Stimulated activated CD8-positive, alpha-beta memory T cell treated with anti-CD3 and anti-CD28 coated beads, Interleukin-4, amount 100 ng/mL, for 24 hours (primary cell): ENCODE measurements around the gene UBALD1.
"Not testable (repeated sequence)": the region's sequence is repeated elsewhere in the genome, so short reads cannot be mapped to it uniquely, and the experiment has no call there.

ENCODE experiments used
- DNase-seq: peaks from one replicate; pipeline ENCODE4 v3.0.0-alpha.2; 2020; ENCODE audit warnings: low read depth

The UBALD1 gene

DNA sequence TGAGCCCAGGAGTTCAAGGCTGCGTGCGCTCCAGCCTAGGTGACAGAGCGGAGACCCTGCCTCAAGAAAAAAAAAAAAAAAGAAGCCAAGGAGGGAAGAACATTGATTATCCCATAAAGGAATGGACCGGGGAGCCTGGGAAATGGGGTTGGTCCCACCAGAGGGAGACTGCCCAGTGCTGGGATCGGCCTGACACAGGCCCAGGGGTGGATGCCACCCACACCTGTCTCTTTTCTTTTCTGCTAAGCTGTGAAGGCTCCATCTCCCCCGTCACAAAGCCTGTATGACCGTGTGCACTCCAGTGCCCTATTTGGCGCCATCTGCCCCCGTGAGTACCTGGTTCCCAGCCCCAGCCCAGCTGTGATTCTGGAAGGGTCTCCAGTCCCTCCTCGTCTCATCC lies 15.7 kb downstream of the UBALD1 start:
- DNase-seq, result no peak

DNA sequence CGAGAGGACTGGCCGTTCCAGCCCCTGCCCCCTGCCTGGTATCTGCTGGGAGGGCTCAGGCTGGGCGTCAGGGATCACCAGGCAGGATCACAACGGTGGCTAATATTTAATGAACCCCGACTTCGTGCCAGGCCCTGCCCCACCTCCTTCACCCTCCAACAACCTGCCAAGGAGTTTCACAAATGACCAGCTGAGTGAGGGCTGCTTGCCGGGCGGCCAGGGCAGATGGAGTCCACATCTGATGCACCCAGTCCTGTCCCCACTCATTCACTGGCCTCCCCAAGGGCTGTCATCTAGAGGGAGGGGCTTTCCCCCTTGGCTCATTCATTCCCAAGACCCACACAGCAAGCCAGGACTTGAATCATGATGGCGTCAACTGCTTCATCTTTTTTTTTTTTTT lies 17.5 kb downstream of the UBALD1 start:
- DNase-seq, result no peak

GRCh38 chr16:4594433-4595410 lies 20.0 kb downstream of the UBALD1 start:
- DNase-seq, result no peak

- DNase-seq, result no peak
Observed at GRCh38 chr16:4593086-4593485, 21.6 kb downstream of the UBALD1 start.

- DNase-seq, result no peak
Observed at GRCh38 chr16:4591706-4592470, 22.8 kb downstream of the UBALD1 start.

DNA sequence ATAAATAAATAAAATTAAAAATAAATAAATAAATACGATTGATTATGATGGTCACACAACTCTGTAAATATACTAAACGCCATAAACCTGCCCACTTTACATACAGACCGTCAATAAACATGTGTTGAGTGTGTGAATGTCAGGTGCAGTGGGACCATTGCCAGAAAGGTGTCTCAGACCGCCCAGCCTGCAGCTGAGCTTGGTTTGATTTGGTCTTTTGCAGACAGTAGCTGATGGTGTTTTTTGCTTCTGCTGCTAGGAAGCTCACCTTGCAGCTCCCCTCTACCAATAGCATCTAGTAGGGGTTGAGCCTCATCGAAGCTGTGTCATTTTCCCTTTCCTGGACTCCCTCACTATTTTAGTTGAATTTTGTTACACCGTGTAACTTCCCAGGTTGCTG lies 23.5 kb downstream of the UBALD1 start:
- DNase-seq, result no peak

DNA sequence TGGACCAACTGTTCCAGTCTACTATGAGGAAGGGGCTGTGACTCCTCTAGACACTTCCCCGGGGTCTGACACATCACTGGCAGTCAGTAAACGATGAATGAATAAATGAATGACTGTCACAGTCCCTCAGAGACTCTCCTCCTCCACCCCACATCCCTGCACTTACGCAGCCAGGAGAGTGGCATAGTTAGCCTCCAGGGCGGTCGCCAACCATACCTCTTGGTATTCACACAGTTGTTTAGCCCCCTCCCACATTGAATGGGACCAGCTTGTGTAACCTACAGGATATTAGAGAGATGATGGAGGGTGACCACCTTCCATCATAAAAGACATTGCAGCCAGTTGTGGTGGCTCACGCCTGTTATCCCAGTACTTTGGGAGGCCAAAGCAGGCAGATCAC lies 25.7 kb downstream of the UBALD1 start:
- DNase-seq, result no peak

- DNase-seq, result no peak
Observed at GRCh38 chr16:4588386-4588785, 26.3 kb downstream of the UBALD1 start.

GRCh38 chr16:4586291-4586690 lies 28.4 kb downstream of the UBALD1 start:
- no peak for DNase-seq

GRCh38 chr16:4583906-4584305 lies 30.8 kb downstream of the UBALD1 start:
- DNase-seq, result no peak

DNA sequence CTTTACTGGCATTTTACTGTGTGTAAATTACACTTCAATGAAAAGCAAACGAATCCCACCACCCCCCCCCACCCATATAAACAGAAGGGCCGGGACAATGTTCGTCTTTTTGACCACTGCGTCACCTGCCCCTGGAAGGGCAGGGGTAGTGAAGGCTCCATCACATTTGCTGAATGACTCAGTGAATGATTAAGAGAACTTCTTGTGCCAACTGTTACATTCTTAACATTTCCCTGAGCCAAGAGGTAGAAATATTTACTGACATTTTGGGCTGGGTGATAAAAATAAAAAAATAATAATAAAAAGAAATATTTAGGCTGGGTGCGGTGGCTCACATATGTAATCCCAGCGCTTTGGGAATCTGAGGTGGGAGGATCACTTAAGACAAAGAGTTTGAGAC lies 34.4 kb downstream of the UBALD1 start:
- no peak for DNase-seq

DNA sequence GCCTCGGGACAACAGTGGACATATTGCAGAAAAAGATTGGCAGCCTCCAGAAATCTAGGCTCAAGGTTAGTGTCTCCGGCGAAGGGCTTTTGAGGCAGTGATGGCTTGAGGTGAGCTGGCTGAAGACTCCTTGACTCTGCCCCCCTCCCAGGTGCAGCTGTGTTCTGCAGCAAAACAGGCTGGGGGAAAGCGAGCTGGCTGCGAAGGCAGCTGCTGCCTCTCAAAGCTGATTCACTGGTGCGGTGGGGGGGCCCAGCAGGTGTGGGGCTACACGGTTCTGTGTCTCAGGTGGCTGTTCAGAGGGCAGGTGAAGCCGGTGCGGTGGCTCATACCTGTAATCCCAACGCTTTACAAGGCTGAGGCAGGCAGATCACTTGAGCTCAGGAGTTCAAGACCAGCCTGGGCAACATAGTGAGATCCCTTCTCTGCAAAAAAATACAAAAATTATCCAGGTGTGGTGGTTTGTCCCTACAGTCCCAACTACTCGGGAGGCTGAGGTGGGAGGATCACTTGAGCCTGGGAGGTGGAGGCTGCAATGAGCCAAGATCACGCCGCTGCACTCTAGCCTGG lies 35.6 kb downstream of the UBALD1 start:
- DNase-seq, result no peak

DNA sequence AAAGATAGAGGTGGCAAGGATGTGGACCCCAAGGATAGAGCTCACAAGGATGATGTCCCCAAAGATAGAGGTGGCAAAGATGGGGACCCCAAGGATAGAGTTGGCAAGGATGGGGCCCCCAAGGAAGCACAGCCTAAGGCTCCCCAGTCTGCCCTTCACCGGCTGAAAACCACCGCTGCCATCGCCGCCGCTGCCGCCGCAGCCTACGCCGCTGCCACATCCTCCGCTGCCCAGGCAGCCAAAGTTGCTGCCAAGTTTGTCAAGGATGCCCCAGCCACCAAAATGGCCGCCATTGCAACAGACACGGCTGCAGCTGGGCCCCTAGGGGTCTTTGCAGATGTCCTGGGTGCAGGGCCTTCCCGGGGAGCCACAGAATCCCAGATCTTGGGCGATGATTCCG lies 38.7 kb downstream of the UBALD1 start:
- DNase-seq, result no peak

DNA sequence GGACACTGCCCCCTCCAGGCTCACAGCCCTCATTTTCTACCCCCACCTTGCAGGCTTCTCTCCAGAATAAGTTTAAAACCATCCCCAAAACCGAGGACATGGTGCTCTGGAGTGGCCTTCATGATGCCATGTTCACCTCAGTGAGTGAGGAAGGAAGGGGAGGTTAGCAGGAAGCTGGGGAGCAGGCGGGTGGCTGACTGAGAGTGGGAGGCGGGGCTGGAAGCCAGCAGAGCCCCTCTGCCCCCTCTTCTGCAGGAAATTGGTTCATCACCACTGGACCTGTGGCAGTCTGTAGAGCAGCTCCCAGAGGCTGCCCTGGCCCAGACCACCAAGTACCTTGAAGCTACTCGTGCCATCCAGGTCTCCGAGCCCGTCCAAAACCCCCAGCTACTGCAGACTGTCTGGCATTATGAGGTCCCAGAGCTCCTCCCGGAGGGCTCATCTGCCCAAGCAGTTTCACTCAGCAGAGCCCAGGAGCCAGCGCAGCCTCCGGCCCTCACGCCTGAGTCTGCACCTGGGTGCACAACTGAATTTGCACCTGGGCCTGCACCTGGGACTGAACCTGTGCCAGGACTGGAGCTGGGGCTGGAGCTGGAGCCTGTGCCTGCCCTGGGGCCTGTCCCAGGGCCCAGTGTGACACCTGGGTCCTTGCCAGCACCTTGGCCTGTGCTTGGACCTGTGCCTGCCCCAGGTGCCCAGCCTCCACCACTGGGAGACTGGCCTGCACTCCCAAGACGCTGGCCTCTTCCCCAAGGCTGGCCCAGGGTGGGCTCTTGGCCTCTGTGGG lies 39.6 kb downstream of the UBALD1 start:
- no peak for DNase-seq

DNA sequence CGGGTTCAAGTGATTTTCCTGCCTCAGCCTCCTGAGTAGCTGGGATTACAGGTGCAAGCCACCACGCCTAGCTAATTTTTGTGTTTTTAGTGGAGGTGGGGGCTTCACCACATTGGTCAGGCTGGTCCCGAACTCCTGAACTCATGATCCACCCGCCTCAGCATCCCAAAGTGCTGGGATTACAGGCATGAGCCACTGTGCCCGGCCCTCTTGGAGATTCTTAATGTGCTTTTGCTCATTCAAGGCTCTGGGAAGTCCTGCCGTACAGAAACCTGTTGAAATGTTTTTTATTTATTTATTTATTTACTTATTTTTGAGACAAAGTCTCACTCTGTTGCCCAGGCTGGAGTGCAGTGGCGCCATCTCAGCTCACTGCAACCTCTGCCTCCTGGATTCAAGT lies 40.8 kb downstream of the UBALD1 start:
- DNase-seq, result not testable (repeated sequence)

- DNase-seq, result no peak
Observed at GRCh38 chr16:4572715-4573114, 42.0 kb downstream of the UBALD1 start.

DNA sequence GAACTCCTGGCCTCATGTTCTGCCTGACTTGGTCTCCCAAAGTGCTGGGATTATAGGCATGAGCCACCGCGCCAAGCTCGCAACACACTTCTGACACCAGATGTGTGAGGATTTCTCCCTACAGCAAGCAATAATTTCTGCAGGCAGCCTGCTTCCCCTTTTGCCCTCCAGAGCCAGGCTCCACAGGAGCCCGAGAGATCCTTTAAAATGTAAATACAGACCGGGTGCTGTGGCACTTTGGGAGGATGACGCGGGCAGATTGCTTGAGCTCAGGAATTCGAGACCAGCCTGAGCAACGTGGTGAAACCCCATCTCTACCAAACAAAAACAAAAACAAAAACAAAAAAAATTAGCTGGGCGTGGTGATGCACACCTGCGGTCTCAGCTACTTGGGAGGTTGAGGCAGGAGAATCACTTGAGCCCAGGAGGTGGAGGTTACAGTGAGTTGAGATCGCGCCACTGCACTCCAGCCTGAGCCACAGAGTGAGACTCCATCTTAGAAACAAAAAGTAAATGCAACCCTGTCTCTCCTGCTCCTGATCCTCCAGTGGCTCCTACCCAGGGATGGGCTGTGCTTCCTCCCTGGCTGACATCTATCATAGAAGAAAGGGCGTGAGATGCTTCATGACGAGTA lies 43.9 kb downstream of the UBALD1 start:
- no peak for DNase-seq

DNA sequence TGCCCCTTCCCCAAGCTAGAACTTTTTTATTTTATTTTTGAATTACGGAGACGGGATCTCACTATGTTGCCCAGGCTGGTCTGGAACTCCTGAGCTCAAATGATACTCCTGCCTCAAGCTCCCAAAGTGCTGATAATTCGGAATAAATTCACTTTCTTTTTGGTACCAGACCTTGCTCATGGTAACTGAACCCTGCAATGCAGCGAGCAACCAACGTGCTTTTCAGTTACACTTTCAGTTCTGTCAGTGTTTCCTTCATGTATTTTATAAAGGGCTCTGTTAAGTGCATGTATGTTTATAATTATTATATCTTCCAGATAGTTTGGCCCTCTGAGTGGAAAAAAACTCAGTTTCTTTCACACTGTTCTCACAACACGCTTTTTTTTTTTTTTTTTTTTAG lies 44.6 kb downstream of the UBALD1 start:
- no peak for DNase-seq

- DNase-seq, result no peak
Observed at GRCh38 chr16:4566144-4566543, 48.5 kb downstream of the UBALD1 start.

- no peak for DNase-seq
Observed at GRCh38 chr16:4564661-4565267, 49.9 kb downstream of the UBALD1 start.

GRCh38 chr16:4561596-4561995 lies 53.1 kb downstream of the UBALD1 start:
- no peak for DNase-seq
